K562 (cell line): ENCODE measurements around the gene DGKE. TPM values are rescaled to one million over a fixed set of nuclear protein-coding genes. Genes with fewer than 3 reads are reported as not detected.
A peak's percentile ranks its signal among the peaks of the same experiment; 100 is the strongest.

Source experiments
- CREB1 ChIP-seq, 2 experiments: sonication (generic) in 1 of 2; formaldehyde crosslinking in 1 of 2; IDR thresholded peaks; 2 replicates each; pipeline versions ENCODE4 v1.6.1 to v1.8.0; 2012 to 2022; ENCODE audit warnings: inconsistent platforms in 1 of 2, mild to moderate bottlenecking in 1 of 2, missing genetic modification reagents in 1 of 2, moderate library complexity in 1 of 2
- ELF1 ChIP-seq: fragments of 200-800 bp; sonication (Bioruptor generic); IDR thresholded peaks from 2 replicates; pipeline ENCODE4 v1.6.1; 2016; ENCODE audit warnings: missing genetic modification characterization, missing compliant biosample characterization
- EP300 ChIP-seq: IDR thresholded peaks from 2 replicates; pipeline ENCODE4 v1.6.1; 2012; ENCODE audit warnings: low read length, improper control_type of control experiment
- JUN ChIP-seq, 2 experiments: sonication (generic) in 1 of 2; formaldehyde crosslinking in 1 of 2; IDR thresholded peaks; 2 replicates each; pipeline versions ENCODE4 v1.6.1 to v1.8.0; 2012 to 2022; ENCODE audit warnings: borderline replicate concordance in 2 of 2, mild to moderate bottlenecking in 2 of 2, improper control_type of control experiment in 1 of 2, low read depth in 1 of 2, low read length in 1 of 2, missing genetic modification reagents in 1 of 2
- KDM1A ChIP-seq, 2 experiments: fragments of 450-650 bp; IDR thresholded peaks; 2 replicates each; pipeline ENCODE4 v1.6.1; 2016; ENCODE audit warnings: mild to moderate bottlenecking in 2 of 2
- NEUROD1 ChIP-seq: fragments of 150-350 bp; IDR thresholded peaks from 2 replicates; pipeline ENCODE4 v1.6.1; 2014; ENCODE audit warnings: borderline replicate concordance, low read length, low read depth; ENCODE audit not compliant: partially characterized antibody
- PCBP2 ChIP-seq: fragments of 200-400 bp; formaldehyde crosslinking; IDR thresholded peaks from 2 replicates; pipeline ENCODE4 v1.6.1; 2018; ENCODE audit warnings: low read length, low read depth, mild to moderate bottlenecking, moderate library complexity; ENCODE audit not compliant: poor library complexity, severe bottlenecking
- PTBP1 ChIP-seq: fragments of 200-400 bp; formaldehyde crosslinking; IDR thresholded peaks from 2 replicates; pipeline ENCODE4 v1.6.1; 2017; ENCODE audit warnings: low read depth, low read length
- PURB ChIP-seq: sonication (generic); formaldehyde crosslinking; IDR thresholded peaks from 2 replicates; pipeline ENCODE4 v1.9.0; 2021; ENCODE audit warnings: low read depth, mild to moderate bottlenecking, missing genetic modification reagents
- SIRT6 ChIP-seq: IDR thresholded peaks from one replicate; pipeline ENCODE4 v1.6.1; 2012; ENCODE audit warnings: low read depth, mild to moderate bottlenecking, control low read depth, inconsistent platforms, low read length, moderate library complexity
- SMARCA4 ChIP-seq: fragments of 450-650 bp; IDR thresholded peaks from 2 replicates; pipeline ENCODE4 v1.6.1; 2016
- TEAD2 ChIP-seq: fragments of 450-650 bp; IDR thresholded peaks from 2 replicates; pipeline ENCODE4 v1.6.1; 2016; ENCODE audit warnings: missing genetic modification characterization, control low read depth, missing compliant biosample characterization
- ZFX ChIP-seq: sonication (generic); formaldehyde crosslinking; IDR thresholded peaks from 2 replicates; pipeline ENCODE4 v1.8.0; 2022; ENCODE audit warnings: mild to moderate bottlenecking, missing genetic modification reagents, moderate library complexity
- ZNF408 ChIP-seq: fragments of 250-450 bp; sonication (Bioruptor Pico); IDR thresholded peaks from 2 replicates; pipeline ENCODE4 v1.4.0; 2020; ENCODE audit warnings: low read depth, mild to moderate bottlenecking, moderate library complexity
- ZNF41 ChIP-seq: fragments of 250-450 bp; sonication (Bioruptor Pico); conservative IDR thresholded peaks from 2 replicates; pipeline ENCODE4 v1.4.0; 2020; ENCODE audit warnings: mild to moderate bottlenecking
- polyA plus RNA-seq, 8 experiments: library from polyadenylated mRNA; depleted of rRNA in 4 of 8; stranded (reverse) in 5 of 8; unstranded in 3 of 8; fragments of >200 nt; fragmentation: Nextera tagmentation in 2 of 8; fragmentation: Illumina TruSeq in 1 of 8; extraction: Ambion mirVana in 2 of 8; extraction: Trizol in 1 of 8; gene quantifications; 2 replicates each; pipeline versions ENCODE4 v1.2.1 to v1.2.3, GENCODE V29; 2011 to 2014; ENCODE audit warnings: inconsistent platforms in 1 of 8, missing spikeins in 1 of 8
- total RNA-seq, 7 experiments: library from RNA; depleted of rRNA in 6 of 7; stranded (reverse); fragments of >200 nt in 6 of 7; fragmentation: Illumina TruSeq in 2 of 7; extraction: Trizol in 2 of 7; gene quantifications; 2 replicates each; pipeline versions ENCODE4 v1.2.1 to v1.2.3, GENCODE V29; 2011 to 2021; ENCODE audit warnings: low replicate concordance in 1 of 7
- TF ChIP-seq, protein P1 (sequence below), 2 experiments: IDR thresholded peaks; 2 replicates each; pipeline ENCODE4 v1.6.1; 2012; ENCODE audit warnings: improper control_type of control experiment in 2 of 2, low read depth in 2 of 2, low read length in 2 of 2, borderline replicate concordance in 1 of 2
- TF ChIP-seq, protein P2 (sequence below): fragments of 250-450 bp; sonication (Bioruptor Pico); IDR thresholded peaks from 2 replicates; pipeline ENCODE4 v1.5.0; 2021
- TF ChIP-seq, protein P3 (sequence below): IDR thresholded peaks from 2 replicates; pipeline ENCODE4 v1.6.1; 2014; ENCODE audit warnings: antibody characterized with exemption

DGKE gene
- total and polyA plus RNA-seq, 9 of the 15 experiments (the other 6 are each of a cell fraction or from before 2014, with no cell fraction given): 1.3 to 9.9 (median 5.9) TPM

DNA sequence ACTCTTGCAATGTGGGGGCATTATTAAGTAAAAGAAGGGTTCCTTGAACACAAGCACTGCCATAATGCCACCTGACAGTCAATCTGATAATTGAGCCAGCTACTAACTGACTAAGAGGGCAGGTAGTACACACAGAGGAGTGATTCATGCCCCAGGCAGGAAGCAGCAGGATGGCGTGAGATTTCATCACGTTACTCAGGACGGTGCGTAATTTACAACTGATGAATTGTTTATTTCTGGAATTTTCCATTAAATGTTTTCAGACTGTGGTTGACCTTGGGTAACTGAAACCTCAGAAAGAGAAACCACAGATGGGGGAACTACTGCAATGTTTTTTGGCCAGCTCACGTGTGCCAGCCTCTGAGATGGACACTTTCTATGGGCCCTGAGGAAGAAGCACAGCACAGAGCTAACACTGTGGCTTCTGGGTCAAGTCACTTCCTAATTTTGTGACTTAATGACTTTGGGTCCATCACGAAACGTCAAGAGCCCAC, 46.9 kb upstream of the DGKE start (continued):
- TF ChIP-seq, protein P1, sequence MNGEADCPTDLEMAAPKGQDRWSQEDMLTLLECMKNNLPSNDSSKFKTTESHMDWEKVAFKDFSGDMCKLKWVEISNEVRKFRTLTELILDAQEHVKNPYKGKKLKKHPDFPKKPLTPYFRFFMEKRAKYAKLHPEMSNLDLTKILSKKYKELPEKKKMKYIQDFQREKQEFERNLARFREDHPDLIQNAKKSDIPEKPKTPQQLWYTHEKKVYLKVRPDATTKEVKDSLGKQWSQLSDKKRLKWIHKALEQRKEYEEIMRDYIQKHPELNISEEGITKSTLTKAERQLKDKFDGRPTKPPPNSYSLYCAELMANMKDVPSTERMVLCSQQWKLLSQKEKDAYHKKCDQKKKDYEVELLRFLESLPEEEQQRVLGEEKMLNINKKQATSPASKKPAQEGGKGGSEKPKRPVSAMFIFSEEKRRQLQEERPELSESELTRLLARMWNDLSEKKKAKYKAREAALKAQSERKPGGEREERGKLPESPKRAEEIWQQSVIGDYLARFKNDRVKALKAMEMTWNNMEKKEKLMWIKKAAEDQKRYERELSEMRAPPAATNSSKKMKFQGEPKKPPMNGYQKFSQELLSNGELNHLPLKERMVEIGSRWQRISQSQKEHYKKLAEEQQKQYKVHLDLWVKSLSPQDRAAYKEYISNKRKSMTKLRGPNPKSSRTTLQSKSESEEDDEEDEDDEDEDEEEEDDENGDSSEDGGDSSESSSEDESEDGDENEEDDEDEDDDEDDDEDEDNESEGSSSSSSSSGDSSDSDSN (IDR thresholded peaks at IDR 0.05; ENCODE audit: borderline replicate concordance in 1 of 2, low read depth in 2 of 2, low read length in 2 of 2): no peak
- TF ChIP-seq ZFX (CRISPR knock-in tag) (no peak), TEAD2 (tag) (no peak), NEUROD1 (no peak), SMARCA4 (peak; percentile 37; the same call in 1 of the 2 replicates), EP300 (peak; percentile 54), PCBP2 (no peak), ZNF408 (CRISPR knock-in tag) (no peak), ZNF41 (CRISPR knock-in tag) (no peak), PTBP1 (no peak), CREB1 (IDR thresholded peaks at IDR 0.05) (no peak), CREB1 (CRISPR knock-in tag; IDR thresholded peaks at IDR 0.05) (no peak), KDM1A (IDR thresholded peaks at IDR 0.05) (no peak), ELF1 (tag) (no peak), PURB (CRISPR knock-in tag) (no peak), JUN (IDR thresholded peaks at IDR 0.05; ENCODE audit: borderline replicate concordance, low read depth, low read length) (peak; percentile 77), JUN (CRISPR knock-in tag; IDR thresholded peaks at IDR 0.05; ENCODE audit: borderline replicate concordance) (no peak), SIRT6 (no peak)
- TF ChIP-seq, protein P2, sequence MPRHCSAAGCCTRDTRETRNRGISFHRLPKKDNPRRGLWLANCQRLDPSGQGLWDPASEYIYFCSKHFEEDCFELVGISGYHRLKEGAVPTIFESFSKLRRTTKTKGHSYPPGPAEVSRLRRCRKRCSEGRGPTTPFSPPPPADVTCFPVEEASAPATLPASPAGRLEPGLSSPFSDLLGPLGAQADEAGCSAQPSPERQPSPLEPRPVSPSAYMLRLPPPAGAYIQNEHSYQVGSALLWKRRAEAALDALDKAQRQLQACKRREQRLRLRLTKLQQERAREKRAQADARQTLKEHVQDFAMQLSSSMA (CRISPR knock-in tag): no peak
- TF ChIP-seq, protein P3, sequence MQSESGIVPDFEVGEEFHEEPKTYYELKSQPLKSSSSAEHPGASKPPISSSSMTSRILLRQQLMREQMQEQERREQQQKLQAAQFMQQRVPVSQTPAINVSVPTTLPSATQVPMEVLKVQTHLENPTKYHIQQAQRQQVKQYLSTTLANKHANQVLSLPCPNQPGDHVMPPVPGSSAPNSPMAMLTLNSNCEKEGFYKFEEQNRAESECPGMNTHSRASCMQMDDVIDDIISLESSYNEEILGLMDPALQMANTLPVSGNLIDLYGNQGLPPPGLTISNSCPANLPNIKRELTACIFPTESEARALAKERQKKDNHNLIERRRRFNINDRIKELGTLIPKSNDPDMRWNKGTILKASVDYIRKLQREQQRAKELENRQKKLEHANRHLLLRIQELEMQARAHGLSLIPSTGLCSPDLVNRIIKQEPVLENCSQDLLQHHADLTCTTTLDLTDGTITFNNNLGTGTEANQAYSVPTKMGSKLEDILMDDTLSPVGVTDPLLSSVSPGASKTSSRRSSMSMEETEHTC: no peak
